Heart right ventricle (tissue), 16 donors: ENCODE measurements around the gene TSPAN16. TPM values are rescaled to one million over a fixed set of nuclear protein-coding genes. Genes with fewer than 3 reads are reported as not detected.

Source experiments
- ATAC-seq, 8 donors: fragments of 200-7000 bp; cut with Tn5 transposase; one replicate each; pipeline ENCODE4 v1.9.1; 2020; ENCODE audit warnings: mild to moderate bottlenecking in 8 of 8, moderate library complexity in 8 of 8, moderate number of reproducible peaks in 1 of 8
- DNase-seq, 2 donors: peaks; one replicate each; pipeline ENCODE4 v3.0.0-alpha.2; 2020
- H3K27ac ChIP-seq, 10 donors: fragments of 200-600 bp; sonication (generic) in 2 of 10; one replicate each; pipeline versions ENCODE4 v1.5.0 to v1.8.0; 2020 to 2022; ENCODE audit warnings: mild to moderate bottlenecking in 3 of 10
- H3K27me3 ChIP-seq, 7 donors: fragments of 200-600 bp; one replicate each; pipeline ENCODE4 v1.8.0; 2021 to 2022; ENCODE audit warnings: mild to moderate bottlenecking in 2 of 7
- H3K36me3 ChIP-seq, 9 donors: fragments of 200-600 bp; sonication (generic) in 1 of 9; one replicate each; pipeline versions ENCODE4 v1.5.0 to v1.8.0; 2020 to 2022; ENCODE audit warnings: mild to moderate bottlenecking in 2 of 9
- H3K4me1 ChIP-seq, 9 donors: fragments of 200-600 bp; sonication (generic) in 1 of 9; one replicate each; pipeline versions ENCODE4 v1.5.0 to v1.8.0; 2020 to 2022; ENCODE audit warnings: mild to moderate bottlenecking in 4 of 9
- H3K4me3 ChIP-seq, 10 donors: fragments of 200-600 bp; sonication (generic) in 2 of 10; one replicate each; pipeline versions ENCODE4 v1.5.0 to v1.8.0; 2020 to 2022; ENCODE audit warnings: mild to moderate bottlenecking in 7 of 10, moderate library complexity in 2 of 10
- H3K9me3 ChIP-seq, 11 donors: fragments of 200-600 bp in 10 of 11; sonication (generic) in 2 of 11; one replicate each; pipeline versions ENCODE4 v1.5.0 to v1.8.0; 2013 to 2022; ENCODE audit warnings: mild to moderate bottlenecking in 2 of 11, control low read depth in 1 of 11, moderate library complexity in 1 of 11
- WGBS, 2 donors: extraction: QIAGEN DNeasy Blood & Tissue Kit; methylation state at CpG; one replicate each; pipeline ENCODE4 v1.1.7; 2013; ENCODE audit warnings: inconsistent platforms in 1 of 2; 5-methylcytosine and 5-hydroxymethylcytosine counted together
- intact Hi-C, 10 donors: fragments of 100-400 bp; cut with DNase I; formaldehyde crosslinking; loops; one replicate each; pipeline versions ENCODE4 v1.11.1 to v1.14.2; 2022
- polyA plus RNA-seq, 2 donors: library from polyadenylated mRNA; stranded (reverse); fragments of 200-250 nt; gene quantifications; one replicate each; pipeline ENCODE4 v1.2.3, GENCODE V29; 2013
- total RNA-seq, 10 donors: library from RNA; stranded (reverse); fragmentation: NEBNext Ultra II Directional in 3 of 10; extraction: Animal tissue kit (Norgen Biotek cat#: 25700) in 3 of 10; gene quantifications; one replicate each; pipeline versions ENCODE4 v1.2.1 to v1.2.4, GENCODE V29; 2021 to 2023
- TF ChIP-seq, protein P1 (sequence below), 9 donors: fragments of 200-600 bp; sonication (generic) in 2 of 9; IDR thresholded peaks; one replicate each; pipeline versions ENCODE4 v1.5.0 to v1.8.0; 2021 to 2022; ENCODE audit warnings: antibody characterized with exemption in 9 of 9, mild to moderate bottlenecking in 5 of 9, moderate library complexity in 1 of 9
- donor health status: Arrhythmogenic right ventricular cardiomyopathy.
- donor health status: ischemic (EF 13 %, LVEDD 7.1; RV severe dilation, severe dysfunction).
- donor health status: healthy with polysubstance abuse.
- donor health status: DM: no; HTN: yes; CAD: no.
- donor health status: DM: no; HTN: no; CAD: no.
- donor health status: ischemic (EF 25% LVEDD 6.9; RV normal size, moderate dysfunction).
- donor health status: ischemic (EF 25% LVEDD 5.7; RV mildly dilated, moderate dysfunction).
- donor health status: healthy.
- donor health status: DM: yes; HTN: yes; CAD: no.
- donor health status: Ischemic cardiomyopathy.
- donor health status: ischemic (EF 35%, LVEDD 5.7; RV mildly dilated, moderate dysfunction).
- donor health status: nonischemic (EF 11% LVEDD 7.7; RV severe dilation, severe dysfunction).
- donor health status: DM: yes; HTN: yes; CAD: no.
- donor health status: PGD.
- donor health status: ischemic (EF 29% LVEDD 5.4; RV normal size, mild dysfunction).
- donor health status: nonischemic (EF 23%, LVEDD 6.1; RV moderate dilation, normal function).

TSPAN16 gene
- total and polyA plus RNA-seq, 12 donors: not detected

DNA sequence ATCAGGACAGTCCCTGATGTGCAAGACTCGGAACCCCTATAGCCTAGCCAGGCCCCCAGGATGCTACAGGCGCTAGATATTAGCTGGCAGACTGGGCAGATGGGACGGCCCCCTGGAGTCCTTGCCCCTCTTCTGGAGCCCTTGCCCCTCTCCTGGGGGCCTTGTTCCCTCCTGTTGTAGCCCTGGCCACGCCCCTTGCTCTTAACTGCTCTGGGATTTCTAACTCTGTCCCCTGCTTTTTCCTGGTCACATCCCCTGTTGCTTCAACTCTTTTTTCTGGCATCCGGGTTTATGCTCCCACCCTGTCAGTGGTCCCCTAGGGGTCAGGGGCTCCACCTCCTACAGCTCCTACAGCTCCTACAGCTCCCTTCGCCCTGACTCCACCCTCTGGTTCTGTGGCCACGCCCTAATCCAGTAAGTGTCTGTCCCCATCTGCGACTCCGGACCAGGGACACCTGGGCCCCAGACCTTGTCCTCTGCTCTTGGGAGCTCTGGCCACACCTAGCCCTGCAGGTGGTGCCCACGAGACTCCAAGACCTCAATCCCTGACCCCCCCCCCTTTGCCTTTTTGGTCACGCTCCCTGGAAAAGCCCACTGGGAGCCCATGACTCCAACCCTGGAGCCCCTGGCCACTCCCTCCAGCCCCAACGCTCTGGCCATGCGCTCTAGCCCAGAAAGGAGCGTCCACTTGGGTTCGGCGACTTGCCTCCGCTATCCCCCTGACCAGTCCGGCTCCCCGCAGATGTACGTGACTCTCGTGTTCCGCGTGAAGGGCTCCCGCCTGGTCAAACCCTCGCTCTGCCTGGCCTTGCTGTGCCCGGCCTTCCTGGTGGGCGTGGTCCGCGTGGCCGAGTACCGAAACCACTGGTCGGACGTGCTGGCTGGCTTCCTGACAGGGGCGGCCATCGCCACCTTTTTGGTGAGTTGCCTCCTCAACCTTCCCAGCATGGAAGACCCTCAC is 66.1 kb downstream of the TSPAN16 start:
- ATAC-seq: peak in 1 of 8 donors; percentile 7
- H3K9me3 ChIP-seq: no peaks in the 10 kb centered on the region
- no peaks in the 10 kb centered on the region for H3K27me3 ChIP-seq
- no peak overlapping the region for H3K27ac ChIP-seq
- 55 to 77% methylated on average over 35 of the region's 35 CpGs for WGBS, 2 donors
- DNase-seq: no peak
- intact Hi-C loops: no loop called here
- H3K4me3 ChIP-seq: peak overlapping the region in 1 of 10 donors; percentile 20
- H3K4me1 ChIP-seq: peaks cover 0 to 9% (median 0%) of the 10 kb centered on the region in 9 donors
- peaks cover 0 to 76% (median 4%) of the 10 kb centered on the region in 9 donors for H3K36me3 ChIP-seq
- TF ChIP-seq, protein P1, sequence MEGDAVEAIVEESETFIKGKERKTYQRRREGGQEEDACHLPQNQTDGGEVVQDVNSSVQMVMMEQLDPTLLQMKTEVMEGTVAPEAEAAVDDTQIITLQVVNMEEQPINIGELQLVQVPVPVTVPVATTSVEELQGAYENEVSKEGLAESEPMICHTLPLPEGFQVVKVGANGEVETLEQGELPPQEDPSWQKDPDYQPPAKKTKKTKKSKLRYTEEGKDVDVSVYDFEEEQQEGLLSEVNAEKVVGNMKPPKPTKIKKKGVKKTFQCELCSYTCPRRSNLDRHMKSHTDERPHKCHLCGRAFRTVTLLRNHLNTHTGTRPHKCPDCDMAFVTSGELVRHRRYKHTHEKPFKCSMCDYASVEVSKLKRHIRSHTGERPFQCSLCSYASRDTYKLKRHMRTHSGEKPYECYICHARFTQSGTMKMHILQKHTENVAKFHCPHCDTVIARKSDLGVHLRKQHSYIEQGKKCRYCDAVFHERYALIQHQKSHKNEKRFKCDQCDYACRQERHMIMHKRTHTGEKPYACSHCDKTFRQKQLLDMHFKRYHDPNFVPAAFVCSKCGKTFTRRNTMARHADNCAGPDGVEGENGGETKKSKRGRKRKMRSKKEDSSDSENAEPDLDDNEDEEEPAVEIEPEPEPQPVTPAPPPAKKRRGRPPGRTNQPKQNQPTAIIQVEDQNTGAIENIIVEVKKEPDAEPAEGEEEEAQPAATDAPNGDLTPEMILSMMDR (IDR thresholded peaks at IDR 0.05): no peak

DNA sequence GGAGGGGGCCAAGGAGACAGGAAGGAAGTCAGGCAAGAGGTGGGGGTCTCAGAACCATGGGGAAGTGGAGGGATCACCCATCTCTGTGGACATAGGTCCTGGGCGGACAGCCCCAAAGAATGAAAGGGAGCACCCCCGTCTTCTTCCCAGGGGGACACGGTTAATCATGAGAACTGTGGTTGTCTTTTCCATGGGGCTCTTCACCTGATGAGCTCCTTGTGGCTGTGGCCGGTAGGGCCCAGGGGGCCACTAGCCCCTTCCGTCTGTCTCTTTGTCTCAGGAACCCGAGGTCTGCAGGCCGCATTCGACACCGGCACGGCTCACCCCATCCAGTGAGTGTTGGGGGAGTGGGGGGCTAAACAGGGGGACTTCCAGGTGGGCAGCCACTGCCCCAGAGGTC is 67.9 kb downstream of the TSPAN16 start:
- H3K4me1 ChIP-seq: peaks cover 0 to 9% (median 0%) of the 10 kb centered on the region in 9 donors
- TF ChIP-seq, protein P1 (IDR thresholded peaks at IDR 0.05): no peak
- peaks cover 0 to 83% (median 4%) of the 10 kb centered on the region in 9 donors for H3K36me3 ChIP-seq
- no peaks in the 10 kb centered on the region for H3K27me3 ChIP-seq
- intact Hi-C loops: no loop called here
- no peak for DNase-seq
- 92 to 93% methylated on average over 10 of the region's 10 CpGs for WGBS, 2 donors
- no peak overlapping the region for H3K4me3 ChIP-seq
- H3K27ac ChIP-seq: no peak overlapping the region
- no peaks in the 10 kb centered on the region for H3K9me3 ChIP-seq
- no peak for ATAC-seq

DNA sequence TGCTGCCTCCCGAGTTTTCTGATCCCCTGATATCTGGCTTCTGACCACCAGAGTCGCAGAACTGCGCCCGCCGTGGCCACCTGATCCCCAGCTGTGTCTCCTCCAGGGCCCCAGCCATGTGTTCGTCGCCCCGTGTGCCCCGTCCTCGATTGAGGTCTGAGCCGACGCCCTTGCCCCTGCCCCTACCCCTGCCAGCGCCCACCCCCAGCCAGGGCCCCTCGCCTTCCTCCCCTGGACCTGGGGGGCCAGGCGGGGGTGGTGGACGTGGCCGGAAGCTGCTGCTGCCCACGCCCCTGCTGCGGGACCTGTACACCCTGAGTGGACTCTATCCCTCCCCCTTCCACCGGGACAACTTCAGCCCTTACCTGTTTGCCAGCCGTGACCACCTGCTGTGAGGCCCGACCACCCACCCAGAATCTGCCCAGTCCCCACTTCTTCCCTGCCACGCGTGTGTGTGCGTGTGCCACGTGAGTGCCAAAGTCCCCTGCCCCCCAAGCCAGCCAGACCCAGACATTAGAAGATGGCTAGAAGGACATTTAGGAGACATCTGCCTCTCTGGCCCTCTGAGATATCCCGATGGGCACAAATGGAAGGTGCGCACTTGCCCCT is 68.4 kb downstream of the TSPAN16 start:
- TF ChIP-seq, protein P1 (IDR thresholded peaks at IDR 0.05): no peak
- intact Hi-C loops: no loop called here
- ATAC-seq (peak in 1 of 8 donors; percentile 4), DNase-seq (no peak)
- WGBS, 2 donors: 95 to 96% methylated on average over 22 to 28 of the region's 28 CpGs
- no peak overlapping the region for H3K27ac ChIP-seq
- H3K27me3 ChIP-seq: no peaks in the 10 kb centered on the region
- peaks cover 0 to 83% (median 4%) of the 10 kb centered on the region in 9 donors for H3K36me3 ChIP-seq
- H3K4me3 ChIP-seq: no peak overlapping the region
- H3K4me1 ChIP-seq: peaks cover 0 to 9% (median 0%) of the 10 kb centered on the region in 9 donors
- H3K9me3 ChIP-seq: no peaks in the 10 kb centered on the region

DNA sequence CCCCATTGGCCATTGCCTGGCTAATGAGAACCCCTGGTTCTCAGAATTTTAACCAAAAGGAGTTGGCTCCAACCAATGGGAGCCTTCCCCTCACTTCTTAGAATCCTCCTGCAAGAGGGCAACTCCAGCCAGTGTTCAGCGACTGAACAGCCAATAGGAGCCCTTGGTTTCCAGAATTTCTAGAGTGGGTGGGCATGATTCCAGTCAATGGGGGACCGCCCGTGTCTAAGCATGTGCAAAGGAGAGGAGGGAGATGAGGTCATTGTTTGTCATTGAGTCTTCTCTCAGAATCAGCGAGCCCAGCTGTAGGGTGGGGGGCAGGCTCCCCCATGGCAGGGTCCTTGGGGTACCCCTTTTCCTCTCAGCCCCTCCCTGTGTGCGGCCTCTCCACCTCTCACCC is 69.0 kb downstream of the TSPAN16 start:
- whole genome bisulfite sequencing, 2 donors: 83 to 84% methylated on average over 5 of the region's 5 CpGs
- H3K9me3 ChIP-seq: no peaks in the 10 kb centered on the region
- ATAC-seq (peak in 2 of 8 donors; percentile 16 to 32), DNase-seq (no peak)
- H3K4me3 ChIP-seq: no peak overlapping the region
- peaks cover 0 to 80% (median 4%) of the 10 kb centered on the region in 9 donors for H3K36me3 ChIP-seq
- intact Hi-C loops: no loop called here
- H3K27ac ChIP-seq: peak overlapping the region in 2 of 10 donors; percentile 35 to 36
- peaks cover 0 to 9% (median 0%) of the 10 kb centered on the region in 9 donors for H3K4me1 ChIP-seq
- H3K27me3 ChIP-seq: no peaks in the 10 kb centered on the region
- TF ChIP-seq, protein P1 (IDR thresholded peaks at IDR 0.05): no peak
